BLaER1 treated with 17β-estradiol and CSF1 and Interleukin-3, amounts not matched to agents 10 nM and 100 nM (cell line): ENCODE results near the gene ADAMTSL4.

Experiments used
- H3K27ac ChIP-seq, 11 experiments: shearing (Covaris generic); formaldehyde crosslinking; 2 replicates each; pipeline ENCODE4 v1.8.1; 2022
- H3K27me3 ChIP-seq, 11 experiments: shearing (Covaris generic); formaldehyde crosslinking; 2 replicates each; pipeline ENCODE4 v1.8.1; 2022
- H3K36me3 ChIP-seq, 11 experiments: shearing (Covaris generic); formaldehyde crosslinking; 2 replicates each; pipeline ENCODE4 v1.8.1; 2022
- H3K4me1 ChIP-seq, 10 experiments: shearing (Covaris generic); formaldehyde crosslinking; 2 replicates each; pipeline ENCODE4 v1.8.1; 2022
- H3K4me2 ChIP-seq, 11 experiments: shearing (Covaris generic); formaldehyde crosslinking; 2 replicates each; pipeline ENCODE4 v1.8.1; 2022
- H3K4me3 ChIP-seq, 10 experiments: shearing (Covaris generic); formaldehyde crosslinking; 2 replicates each; pipeline ENCODE4 v1.8.1; 2022
- H3K9ac ChIP-seq, 11 experiments: shearing (Covaris generic); formaldehyde crosslinking; 2 replicates each; pipeline ENCODE4 v1.8.1; 2022
- H3K9me3 ChIP-seq, 11 experiments: shearing (Covaris generic); formaldehyde crosslinking; replicated peaks in 1 of 11; 2 replicates each; pipeline ENCODE4 v1.8.1; 2022
- H4K20me1 ChIP-seq, 11 experiments: shearing (Covaris generic); formaldehyde crosslinking; 2 replicates each; pipeline ENCODE4 v1.8.1; 2022
- Cebpa-rat ChIP-seq, 11 experiments: shearing (Covaris generic); IDR thresholded peaks; 2 replicates each; pipeline ENCODE4 v1.8.1; 2022

ADAMTSL4 gene

DNA sequence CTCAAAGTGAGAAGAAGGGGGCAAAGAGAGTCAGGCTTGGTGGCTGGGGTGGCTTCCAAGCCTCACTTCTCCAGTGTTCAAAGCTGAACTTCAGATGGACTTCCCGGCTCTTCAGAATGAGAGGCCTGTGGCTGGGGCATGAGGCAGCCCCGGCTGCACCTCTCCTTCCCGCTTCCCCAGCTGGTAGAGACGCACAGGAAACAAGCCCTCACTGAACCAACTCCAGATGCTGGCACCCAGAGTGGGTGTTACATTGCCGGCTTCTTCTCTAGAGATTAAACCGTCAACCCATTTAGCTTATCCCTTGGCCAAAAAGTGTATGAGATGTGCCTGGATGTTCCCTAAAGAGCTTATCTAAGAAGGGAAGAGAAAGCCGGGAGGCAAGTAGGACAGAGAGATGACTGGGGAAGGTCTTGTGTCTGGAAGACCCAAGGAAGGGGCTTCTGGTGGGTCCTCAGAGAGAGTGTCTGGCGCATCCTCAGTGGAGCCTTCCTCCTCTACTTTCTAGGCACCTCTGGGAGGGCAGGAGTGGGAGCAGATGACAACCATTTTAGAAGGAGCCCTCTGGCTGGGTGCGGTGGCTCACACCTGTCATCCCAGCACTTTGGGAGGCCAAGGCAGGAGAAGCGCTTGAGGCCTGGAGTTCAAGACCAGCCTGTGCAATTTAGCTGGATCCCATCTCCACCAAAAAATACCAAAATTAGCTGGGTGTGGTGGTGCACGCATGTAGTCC, 2.0 kb downstream of the ADAMTSL4 start:
- Histone ChIP-seq H3K36me3 (peaks cover 0 to 33% (median 10%) of the 10 kb centered on the region in 11 experiments; a peak in 12 of 22 replicates), H3K27ac (peak overlapping the region; percentile 83 to 96 (median 90))

DNA sequence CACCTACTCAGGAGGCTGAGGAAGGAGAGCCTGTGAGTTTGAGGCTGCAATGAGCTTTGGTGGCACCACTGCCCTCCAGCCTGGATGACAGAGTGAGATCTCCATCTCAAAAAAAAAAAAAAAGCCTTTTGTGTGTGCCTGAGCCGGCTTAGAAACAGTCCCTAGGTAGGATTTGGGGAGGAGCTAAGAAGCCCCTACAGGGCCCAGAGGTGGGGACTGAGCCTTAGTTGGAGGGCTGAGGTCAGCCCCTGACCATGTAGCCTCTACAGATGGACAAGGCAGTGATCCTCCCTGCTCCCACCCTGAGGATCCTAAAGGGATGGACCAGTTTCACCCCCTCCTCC, 2.5 kb downstream of the ADAMTSL4 start:
- Histone ChIP-seq H3K4me2 (peak overlapping the region; percentile 74 to 98 (median 94)), H3K36me3 (peaks cover 0 to 38% (median 14%) of the 10 kb centered on the region in 11 experiments; a peak in 12 of 22 replicates), H3K4me3 (peak overlapping the region in 9 of 10 experiments; percentile 15 to 72 (median 46); a peak in 14 of 20 replicates), H4K20me1 (peaks cover 0 to 12% (median 0%) of the 10 kb centered on the region in 11 experiments; a peak in 4 of 22 replicates), H3K9ac (peak overlapping the region; percentile 70 to 90 (median 83)), H3K27ac (peak overlapping the region; percentile 83 to 96 (median 90)), H3K27me3 (peaks cover 0 to 15% (median 0%) of the 10 kb centered on the region in 11 experiments; a peak in 7 of 22 replicates), H3K4me1 (peaks cover 47 to 90% (median 69%) of the 10 kb centered on the region in 10 experiments), H3K9me3 (no peaks in the 10 kb centered on the region)
- no peak for TF ChIP-seq Cebpa-rat (IDR thresholded peaks at IDR 0.05)

More for the DNA sequence above, 2.0 kb downstream of the ADAMTSL4 start:
- peaks cover 47 to 88% (median 69%) of the 10 kb centered on the region in 10 experiments for H3K4me1 ChIP-seq
- H3K27me3 ChIP-seq = peaks cover 0 to 15% (median 0%) of the 10 kb centered on the region in 11 experiments; a peak in 7 of 22 replicates
- no peak for TF ChIP-seq Cebpa-rat (IDR thresholded peaks at IDR 0.05)
- H3K4me2 ChIP-seq = peak overlapping the region; percentile 74 to 98 (median 94)
- peak overlapping the region; percentile 70 to 90 (median 83) for H3K9ac ChIP-seq
- H4K20me1 ChIP-seq = peaks cover 0 to 7% (median 0%) of the 10 kb centered on the region in 11 experiments; a peak in 4 of 22 replicates
- no peaks in the 10 kb centered on the region for H3K9me3 ChIP-seq
- H3K4me3 ChIP-seq = peak overlapping the region in 8 of 10 experiments; percentile 7 to 72 (median 51); a peak in 14 of 20 replicates

DNA sequence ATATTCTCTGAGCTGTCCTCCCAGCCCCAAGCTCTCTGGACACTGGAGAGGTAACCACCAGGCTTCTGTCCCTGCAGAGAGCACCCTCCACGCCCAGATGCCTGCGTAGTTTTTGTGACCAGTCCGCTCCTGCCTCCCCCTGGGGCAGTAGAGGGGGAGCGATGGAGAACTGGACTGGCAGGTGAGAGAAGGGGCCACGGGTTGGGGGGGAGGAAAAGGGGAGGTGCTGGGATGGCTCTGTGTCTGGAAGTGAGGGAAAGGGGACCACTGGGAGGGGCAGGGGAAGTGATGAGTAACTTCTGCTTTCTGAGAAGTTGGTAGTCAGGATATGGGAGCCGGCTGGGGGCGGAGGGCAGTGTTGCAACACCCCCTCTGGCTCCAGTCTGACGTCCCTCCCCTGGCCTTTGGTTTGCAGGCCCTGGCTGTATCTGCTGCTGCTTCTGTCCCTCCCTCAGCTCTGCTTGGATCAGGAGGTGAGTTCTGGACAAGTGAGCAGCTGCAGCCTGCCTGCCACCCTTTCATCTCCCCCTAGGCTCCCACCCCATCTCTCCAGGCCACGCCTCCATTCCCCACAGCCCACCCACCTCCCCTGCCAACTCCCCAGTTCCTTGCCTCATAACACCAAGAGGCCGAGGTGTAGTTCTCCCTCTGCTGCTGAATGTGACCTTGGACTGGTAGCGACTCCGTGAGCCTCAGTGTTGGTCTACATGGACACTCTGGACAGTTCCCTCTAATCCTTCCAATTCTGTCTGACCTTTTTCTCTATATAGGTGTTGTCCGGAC, 3.1 kb downstream of the ADAMTSL4 start:
- Histone ChIP-seq H3K4me1 (peaks cover 47 to 88% (median 69%) of the 10 kb centered on the region in 10 experiments), H4K20me1 (peaks cover 0 to 15% (median 0%) of the 10 kb centered on the region in 11 experiments; a peak in 4 of 22 replicates), H3K4me2 (peak overlapping the region; percentile 74 to 98 (median 94)), H3K36me3 (peaks cover 0 to 42% (median 14%) of the 10 kb centered on the region in 11 experiments; a peak in 12 of 22 replicates), H3K27ac (peak overlapping the region; percentile 83 to 96 (median 90)), H3K4me3 (peak overlapping the region in 8 of 10 experiments; percentile 42 to 72 (median 52); a peak in 15 of 20 replicates), H3K9ac (peak overlapping the region; percentile 73 to 90 (median 83)), H3K27me3 (peaks cover 0 to 15% (median 0%) of the 10 kb centered on the region in 11 experiments; a peak in 7 of 22 replicates), H3K9me3 (no peaks in the 10 kb centered on the region)
- TF ChIP-seq Cebpa-rat (IDR thresholded peaks at IDR 0.05) = peak; percentile 82 to 96 (median 93); a peak in 21 of 22 replicates

DNA sequence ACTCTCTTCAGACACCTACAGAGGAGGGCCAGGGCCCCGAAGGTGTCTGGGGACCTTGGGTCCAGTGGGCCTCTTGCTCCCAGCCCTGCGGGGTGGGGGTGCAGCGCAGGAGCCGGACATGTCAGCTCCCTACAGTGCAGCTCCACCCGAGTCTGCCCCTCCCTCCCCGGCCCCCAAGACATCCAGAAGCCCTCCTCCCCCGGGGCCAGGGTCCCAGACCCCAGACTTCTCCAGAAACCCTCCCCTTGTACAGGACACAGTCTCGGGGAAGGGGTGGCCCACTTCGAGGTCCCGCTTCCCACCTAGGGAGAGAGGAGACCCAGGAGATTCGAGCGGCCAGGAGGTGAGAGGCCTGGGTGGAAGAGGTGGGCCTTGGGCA, 3.7 kb downstream of the ADAMTSL4 start:
- Histone ChIP-seq H3K36me3 (peaks cover 0 to 48% (median 14%) of the 10 kb centered on the region in 11 experiments; a peak in 12 of 22 replicates), H3K9me3 (no peaks in the 10 kb centered on the region), H3K27ac (peak overlapping the region; percentile 83 to 96 (median 90)), H3K4me3 (peak overlapping the region in 8 of 10 experiments; percentile 13 to 70 (median 44); a peak in 14 of 20 replicates), H3K9ac (peak overlapping the region; percentile 73 to 86 (median 81)), H3K4me1 (peaks cover 47 to 87% (median 69%) of the 10 kb centered on the region in 10 experiments), H4K20me1 (peaks cover 0 to 21% (median 0%) of the 10 kb centered on the region in 11 experiments; a peak in 6 of 22 replicates), H3K4me2 (peak overlapping the region; percentile 74 to 98 (median 94)), H3K27me3 (peaks cover 0 to 15% (median 0%) of the 10 kb centered on the region in 11 experiments; a peak in 7 of 22 replicates)
- no peak for TF ChIP-seq Cebpa-rat (IDR thresholded peaks at IDR 0.05)

DNA sequence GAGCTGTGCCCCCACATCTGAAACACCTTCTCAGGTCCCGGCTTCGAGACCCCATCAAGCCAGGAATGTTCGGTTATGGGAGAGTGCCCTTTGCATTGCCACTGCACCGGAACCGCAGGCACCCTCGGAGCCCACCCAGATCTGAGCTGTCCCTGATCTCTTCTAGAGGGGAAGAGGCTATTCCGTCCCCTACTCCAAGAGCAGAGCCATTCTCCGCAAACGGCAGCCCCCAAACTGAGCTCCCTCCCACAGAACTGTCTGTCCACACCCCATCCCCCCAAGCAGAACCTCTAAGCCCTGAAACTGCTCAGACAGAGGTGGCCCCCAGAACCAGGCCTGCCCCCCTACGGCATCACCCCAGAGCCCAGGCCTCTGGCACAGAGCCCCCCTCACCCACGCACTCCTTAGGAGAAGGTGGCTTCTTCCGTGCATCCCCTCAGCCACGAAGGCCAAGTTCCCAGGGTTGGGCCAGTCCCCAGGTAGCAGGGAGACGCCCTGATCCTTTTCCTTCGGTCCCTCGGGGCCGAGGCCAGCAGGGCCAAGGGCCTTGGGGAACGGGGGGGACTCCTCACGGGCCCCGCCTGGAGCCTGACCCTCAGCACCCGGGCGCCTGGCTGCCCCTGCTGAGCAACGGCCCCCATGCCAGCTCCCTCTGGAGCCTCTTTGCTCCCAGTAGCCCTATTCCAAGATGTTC, 4.3 kb downstream of the ADAMTSL4 start:
- Histone ChIP-seq H3K27me3 (peaks cover 0 to 9% (median 0%) of the 10 kb centered on the region in 11 experiments; a peak in 7 of 22 replicates), H3K27ac (peak overlapping the region; percentile 83 to 96 (median 90)), H3K4me1 (peaks cover 47 to 87% (median 65%) of the 10 kb centered on the region in 10 experiments), H4K20me1 (peaks cover 0 to 28% (median 6%) of the 10 kb centered on the region in 11 experiments; a peak in 7 of 22 replicates), H3K9ac (peak overlapping the region; percentile 73 to 86 (median 81)), H3K36me3 (peaks cover 0 to 54% (median 14%) of the 10 kb centered on the region in 11 experiments; a peak in 13 of 22 replicates), H3K9me3 (no peaks in the 10 kb centered on the region), H3K4me2 (peak overlapping the region; percentile 74 to 98 (median 94); a peak in 21 of 22 replicates), H3K4me3 (peak overlapping the region in 7 of 10 experiments; percentile 39 to 70 (median 46); a peak in 11 of 20 replicates)
- no peak for TF ChIP-seq Cebpa-rat (IDR thresholded peaks at IDR 0.05)

DNA sequence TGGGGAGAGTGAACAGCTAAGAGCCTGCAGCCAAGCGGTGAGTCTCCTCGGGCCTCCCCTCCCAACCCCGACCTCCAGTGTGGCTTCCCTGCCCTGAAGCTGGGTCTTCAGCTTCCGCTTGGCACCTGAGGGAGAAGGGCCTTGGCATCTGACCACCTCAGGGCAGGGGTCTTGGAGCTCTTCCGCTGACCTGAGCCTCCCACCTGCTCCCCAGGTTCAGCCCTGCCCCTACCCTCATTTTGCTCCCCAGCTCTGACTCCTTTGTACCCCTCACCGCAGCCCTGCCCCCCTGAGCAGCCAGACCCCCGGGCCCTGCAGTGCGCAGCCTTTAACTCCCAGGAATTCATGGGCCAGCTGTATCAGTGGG, 4.9 kb downstream of the ADAMTSL4 start:
- Histone ChIP-seq H3K9ac (peak overlapping the region; percentile 73 to 86 (median 81); a peak in 20 of 22 replicates), H3K36me3 (peaks cover 0 to 60% (median 14%) of the 10 kb centered on the region in 11 experiments; a peak in 13 of 22 replicates), H3K9me3 (no peaks in the 10 kb centered on the region), H3K27me3 (peaks cover 0 to 4% (median 0%) of the 10 kb centered on the region in 11 experiments; a peak in 2 of 22 replicates), H3K27ac (peak overlapping the region; percentile 83 to 96 (median 90)), H3K4me2 (peak overlapping the region in 10 of 11 experiments; percentile 87 to 98 (median 94); a peak in 19 of 22 replicates), H3K4me1 (peaks cover 46 to 92% (median 68%) of the 10 kb centered on the region in 10 experiments), H4K20me1 (peaks cover 0 to 33% (median 9%) of the 10 kb centered on the region in 11 experiments; a peak in 10 of 22 replicates), H3K4me3 (peak overlapping the region in 3 of 10 experiments; percentile 39 to 70 (median 60); a peak in 5 of 20 replicates)
- TF ChIP-seq Cebpa-rat (IDR thresholded peaks at IDR 0.05) = no peak

DNA sequence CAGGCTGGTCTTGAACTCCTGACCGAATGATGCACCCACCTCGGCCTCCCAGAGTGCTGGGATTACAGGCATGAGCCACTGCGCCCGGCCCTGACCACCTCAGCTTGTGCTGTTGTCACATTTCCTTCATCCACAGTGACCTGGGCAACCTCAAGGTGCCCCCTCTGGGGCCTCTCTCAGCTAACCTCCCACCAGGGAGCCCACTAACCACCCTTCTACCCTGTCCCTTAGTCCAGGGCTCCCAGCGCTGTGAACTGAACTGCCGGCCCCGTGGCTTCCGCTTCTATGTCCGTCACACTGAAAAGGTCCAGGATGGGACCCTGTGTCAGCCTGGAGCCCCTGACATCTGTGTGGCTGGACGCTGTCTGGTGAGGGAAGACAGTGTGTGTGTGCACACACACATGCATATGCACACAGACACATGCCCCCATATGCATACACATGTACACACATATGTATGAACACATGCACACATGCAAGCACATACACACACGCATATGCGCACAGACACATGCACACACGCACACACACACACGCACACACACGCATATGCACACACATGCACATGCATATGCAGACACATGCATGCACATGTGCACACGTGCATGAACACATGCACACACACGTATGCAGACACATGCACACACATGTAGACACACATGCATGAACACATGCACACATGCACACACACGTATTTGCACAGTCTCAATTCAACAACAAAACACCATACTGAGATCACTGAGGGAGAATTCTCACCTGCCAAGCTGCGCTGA, 6.2 kb downstream of the ADAMTSL4 start:
- H4K20me1 ChIP-seq = peaks cover 0 to 46% (median 22%) of the 10 kb centered on the region in 11 experiments; a peak in 13 of 22 replicates
- peak overlapping the region in 3 of 11 experiments; percentile 79 to 84 (median 81); a peak in 3 of 22 replicates for H3K9ac ChIP-seq
- peak overlapping the region in 5 of 11 experiments; percentile 27 to 98 (median 96); a peak in 8 of 22 replicates for H3K4me2 ChIP-seq
- H3K36me3 ChIP-seq = peaks cover 0 to 72% (median 14%) of the 10 kb centered on the region in 11 experiments; a peak in 13 of 22 replicates
- H3K27ac ChIP-seq = peak overlapping the region in 4 of 11 experiments; percentile 14 to 96 (median 66); a peak in 3 of 22 replicates
- H3K4me1 ChIP-seq = peaks cover 48 to 95% (median 70%) of the 10 kb centered on the region in 10 experiments
- no peaks in the 10 kb centered on the region for H3K27me3 ChIP-seq
- no peak overlapping the region for H3K4me3 ChIP-seq
- TF ChIP-seq Cebpa-rat (IDR thresholded peaks at IDR 0.05) = no peak
- no peaks in the 10 kb centered on the region for H3K9me3 ChIP-seq
